NCI-H128 (cell line): ENCODE results near the gene CXCL13.
A peak's percentile ranks its signal among the peaks of the same experiment; 100 is the strongest.
"Not testable (repeated sequence)": the region's sequence is repeated elsewhere in the genome, so short reads cannot be mapped to it uniquely, and the experiment has no call there.

Experiments
- DNase-seq: peaks from one replicate; lab custom pipeline; 2025; ENCODE audit not compliant: unreplicated experiment; lab: John Stamatoyannopoulos, UW

CXCL13 gene

GRCh38 chr4:77600521-77601451 lies 4.8 kb upstream of the CXCL13 start:
- DNase-seq: peak; percentile 1

DNA sequence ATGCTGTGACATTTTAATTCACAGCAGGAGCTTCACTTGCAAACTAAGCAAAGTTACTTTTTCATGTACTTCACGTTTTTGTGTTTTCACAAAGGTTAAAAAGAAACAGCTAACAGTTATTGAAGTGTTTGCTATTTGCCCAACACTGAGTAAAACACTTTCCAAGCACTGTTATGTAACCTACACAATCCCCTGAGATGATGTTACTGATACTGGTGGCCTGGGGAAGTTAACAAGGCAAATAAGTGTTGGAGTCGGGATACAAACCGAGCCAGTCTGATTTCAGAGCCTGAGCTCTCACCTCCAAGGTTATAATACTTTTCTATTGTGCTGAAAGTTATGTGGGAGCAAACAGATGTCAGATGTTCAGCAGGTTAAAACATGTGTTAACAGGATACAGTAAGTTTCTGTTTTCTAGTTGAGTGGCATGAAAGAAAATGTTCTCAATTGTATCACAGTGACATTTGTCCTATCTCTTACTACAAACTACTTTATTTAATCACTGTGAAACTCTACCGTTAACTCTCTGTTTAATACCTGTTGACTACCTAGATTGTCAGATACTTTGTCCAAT lies 3.9 kb upstream of the CXCL13 start:
- no peak for DNase-seq

DNA sequence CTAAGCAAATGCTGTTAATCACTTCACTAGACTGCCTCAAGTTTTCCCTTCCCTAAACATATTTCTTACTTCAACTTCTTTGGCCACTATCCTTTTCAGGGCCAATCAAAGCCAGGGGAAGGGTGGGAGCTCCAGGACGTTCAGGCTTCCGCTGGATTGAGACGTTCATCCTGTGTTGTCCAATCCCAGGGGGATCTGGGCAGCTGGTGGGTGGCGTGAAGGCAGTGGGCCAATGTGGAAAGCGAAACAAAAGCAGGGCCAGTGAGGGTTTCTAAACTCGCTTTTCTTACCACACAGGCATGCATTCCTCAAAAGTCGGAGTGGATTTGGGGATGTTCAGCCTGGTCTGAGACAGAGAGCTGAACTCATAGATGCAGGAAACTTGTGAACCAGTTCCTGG lies 7.6 kb downstream of the CXCL13 start:
- no peak for DNase-seq

DNA sequence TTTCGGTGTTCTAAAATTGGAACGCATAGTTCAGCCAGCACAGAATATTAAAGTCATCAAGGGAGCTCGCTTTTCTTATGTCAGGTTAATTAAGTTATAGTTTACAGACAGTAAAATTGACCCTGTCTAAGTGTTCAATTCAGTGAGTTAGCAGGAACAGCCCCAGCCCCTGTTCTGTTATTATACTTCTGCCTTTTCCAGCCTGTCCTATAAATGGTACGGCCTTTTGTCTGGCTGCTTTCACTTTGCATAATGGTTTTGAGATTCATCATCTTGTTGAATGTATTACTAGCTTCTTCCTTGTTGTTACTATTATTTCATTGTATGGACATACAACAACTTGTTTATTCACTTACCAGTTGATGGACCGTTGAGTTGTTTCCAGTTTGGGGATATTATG lies 9.5 kb downstream of the CXCL13 start:
- no peak for DNase-seq

GRCh38 chr4:77617203-77617602 lies 11.6 kb downstream of the CXCL13 start:
- no peak for DNase-seq

DNA sequence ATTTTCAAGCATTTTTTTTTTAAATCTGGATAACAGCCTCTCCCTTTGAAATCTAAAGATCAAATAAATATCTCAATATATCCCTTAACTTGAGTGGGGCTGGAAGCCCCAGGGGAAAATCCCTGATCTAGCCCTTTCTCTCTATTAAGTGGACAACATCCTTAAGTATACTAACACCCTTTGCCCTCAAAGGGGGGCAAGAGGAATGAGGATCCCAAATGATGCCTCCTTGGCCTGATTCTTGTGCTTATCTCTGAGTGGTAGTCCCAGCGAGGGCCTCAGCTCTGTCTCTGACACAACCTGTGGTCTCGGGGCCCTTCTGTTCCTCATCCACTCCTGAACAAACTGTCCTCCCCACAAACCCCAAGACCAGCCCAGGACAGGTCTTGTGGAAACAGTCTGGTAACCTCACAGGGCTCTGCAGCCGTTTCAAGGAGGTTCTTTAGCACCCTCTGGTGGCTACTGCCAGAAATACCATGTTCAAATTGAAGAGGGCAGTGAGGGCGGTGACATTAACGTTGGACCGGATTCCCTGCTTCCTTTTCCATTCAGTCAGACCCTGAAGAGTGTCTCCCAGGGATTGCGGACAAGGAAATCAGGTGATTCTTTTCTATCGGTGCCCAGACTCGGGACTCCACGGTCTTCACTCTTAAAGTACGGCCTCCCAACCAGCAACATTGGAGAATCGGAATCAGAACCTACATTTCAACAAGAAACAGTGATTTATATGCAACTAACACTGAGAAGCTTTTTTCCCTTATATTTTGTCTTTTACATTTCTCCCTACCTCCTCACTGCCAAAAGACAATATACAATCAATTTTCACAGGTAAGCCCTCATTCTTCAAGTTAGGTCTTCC lies 13.0 kb downstream of the CXCL13 start:
- DNase-seq: peak; percentile 42

- no peak for DNase-seq
These were observed 13.8 kb downstream of the CXCL13 start for GRCh38 chr4:77619408-77619807.

DNA sequence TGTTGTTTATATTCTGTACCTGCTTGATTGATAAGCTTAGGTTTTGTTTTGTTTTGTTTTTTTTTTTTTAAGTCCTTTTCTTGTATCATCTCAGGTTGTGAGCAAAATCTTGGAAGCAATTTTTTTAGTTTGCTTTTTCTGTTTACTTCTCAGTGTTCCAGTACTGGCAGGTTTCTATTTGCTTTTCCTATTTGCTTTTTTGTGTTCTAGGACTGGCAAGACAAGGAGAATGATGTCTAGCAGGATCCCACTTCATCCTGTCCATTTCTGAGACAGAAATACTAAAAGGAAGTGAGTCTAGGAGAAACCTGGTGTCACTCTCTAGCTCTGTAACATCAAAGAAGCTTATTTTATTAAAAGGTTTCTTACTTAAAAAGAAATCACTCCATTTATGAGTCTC lies 15.6 kb downstream of the CXCL13 start:
- no peak for DNase-seq

- DNase-seq: no peak
These were observed 17.5 kb downstream of the CXCL13 start for GRCh38 chr4:77623091-77623490.

- DNase-seq: no peak
These were observed 18.6 kb downstream of the CXCL13 start for GRCh38 chr4:77624213-77624612.

DNA sequence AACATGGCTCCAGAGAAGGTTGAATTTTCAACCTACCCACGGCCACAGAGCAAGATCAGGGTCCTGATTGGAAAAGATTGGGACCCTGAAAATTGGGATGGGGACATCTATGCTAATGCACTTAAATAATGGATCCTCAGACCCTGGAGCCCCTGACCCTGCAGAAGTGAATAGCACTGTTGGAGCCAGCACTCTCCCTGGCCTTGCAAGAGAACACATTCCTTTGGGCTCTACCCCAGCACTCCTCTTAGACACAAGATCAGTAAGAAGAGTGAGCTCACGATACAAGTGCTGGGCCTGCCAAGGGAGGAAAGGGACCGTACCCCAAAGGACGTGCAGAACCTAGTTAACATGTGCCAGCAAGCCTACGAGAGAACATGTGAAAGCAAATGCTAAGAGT lies 19.9 kb downstream of the CXCL13 start:
- DNase-seq: no peak

DNA sequence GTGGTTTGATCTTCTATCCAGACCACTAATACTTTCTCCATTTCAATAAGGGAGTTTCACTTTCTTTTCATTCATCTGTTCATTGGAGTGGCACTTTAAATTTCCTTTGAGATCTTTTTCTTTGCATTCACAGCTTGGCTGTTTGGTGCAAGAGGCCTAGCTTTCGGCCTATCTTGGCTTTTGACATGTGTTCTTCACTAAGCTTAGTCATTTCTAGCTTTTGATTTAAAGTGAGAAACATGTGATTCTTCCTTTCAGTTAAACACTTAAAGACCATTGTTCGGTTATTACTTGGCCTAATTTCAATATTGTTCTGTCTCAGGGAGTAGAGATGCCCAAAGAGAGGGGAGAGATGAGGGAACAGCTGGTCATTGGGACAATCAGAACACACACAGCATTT lies 24.3 kb downstream of the CXCL13 start:
- DNase-seq: no peak

DNA sequence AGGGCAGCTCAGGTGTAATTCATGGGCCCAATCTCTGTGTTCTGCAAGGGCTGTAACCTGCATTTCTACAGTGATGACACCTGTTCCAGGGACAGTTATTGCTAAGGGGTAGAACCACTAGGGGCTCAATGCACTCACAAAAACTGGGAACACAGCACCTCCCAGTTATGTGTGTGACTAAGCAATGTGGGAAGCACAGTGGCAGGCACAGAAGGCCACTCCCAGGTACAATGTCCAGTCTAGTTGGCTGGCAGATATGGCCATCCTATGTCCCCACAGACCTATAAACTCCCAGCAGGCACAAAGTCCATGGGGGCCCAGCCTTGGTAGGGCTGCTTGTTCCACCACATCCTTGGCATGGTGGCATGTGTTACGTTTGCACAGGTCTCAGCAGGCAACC lies 25.7 kb downstream of the CXCL13 start:
- DNase-seq: no peak

- no peak for DNase-seq
These were observed 28.6 kb downstream of the CXCL13 start for GRCh38 chr4:77634132-77634785.

DNA sequence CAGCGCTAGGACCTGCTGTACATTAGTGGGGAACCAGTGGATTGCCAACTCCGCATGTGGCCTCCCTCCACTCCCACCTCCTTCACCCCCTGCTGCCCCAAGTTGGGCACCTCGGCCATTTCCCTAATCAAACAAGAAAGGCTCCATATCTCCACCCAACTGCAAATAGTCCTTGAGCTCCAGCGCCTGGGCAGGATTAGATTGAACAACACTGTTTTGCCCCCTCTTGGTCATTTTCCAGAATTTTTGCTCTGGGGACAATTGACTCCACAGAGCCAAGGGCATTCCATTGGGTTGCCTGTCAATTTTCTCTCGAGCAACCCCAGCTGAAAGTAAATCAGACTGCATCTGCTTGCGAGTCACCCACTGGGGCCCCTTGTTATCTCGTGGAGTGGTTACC lies 29.6 kb downstream of the CXCL13 start:
- no peak for DNase-seq

DNA sequence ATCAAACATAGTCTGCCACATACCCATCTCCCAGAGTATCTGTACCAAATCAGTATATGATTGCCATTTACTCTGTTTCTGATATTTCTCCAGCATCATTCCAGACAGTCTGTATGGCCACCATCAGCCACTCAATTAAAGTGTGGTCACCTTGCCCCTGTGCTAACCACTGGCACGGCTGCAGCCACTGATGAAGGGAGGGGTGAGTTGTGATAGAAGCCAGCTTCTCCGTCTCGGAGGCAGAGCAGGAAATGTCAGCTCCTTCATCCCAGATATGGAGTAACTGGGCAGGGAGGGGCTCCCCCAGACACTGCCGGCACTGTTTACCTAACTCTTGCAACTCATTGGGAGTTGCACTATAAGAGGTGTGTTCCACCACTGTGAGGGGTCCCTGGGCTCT lies 30.3 kb downstream of the CXCL13 start:
- DNase-seq: no peak

DNA sequence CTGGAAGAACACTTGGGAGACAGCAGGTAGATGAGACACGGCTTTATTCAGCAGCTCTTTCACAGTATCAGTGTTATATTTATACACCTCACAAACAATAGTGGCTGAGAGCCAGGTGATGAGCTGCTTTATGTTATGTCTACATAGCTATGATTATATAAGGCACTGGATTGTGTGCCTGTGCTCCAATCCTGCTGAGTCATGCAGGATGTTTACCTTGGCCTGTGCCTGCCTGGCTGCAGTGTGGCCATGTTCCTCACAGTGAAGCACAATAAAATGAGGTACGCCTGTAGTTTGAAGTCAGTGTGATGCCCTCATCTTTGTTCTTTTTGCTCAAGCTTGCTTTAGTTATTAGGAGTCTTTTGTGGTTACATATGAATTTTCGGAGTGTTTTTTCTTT lies 31.3 kb downstream of the CXCL13 start:
- DNase-seq: no peak

- not testable (repeated sequence) for DNase-seq
These were observed 38.4 kb downstream of the CXCL13 start for GRCh38 chr4:77644069-77644468.

DNA sequence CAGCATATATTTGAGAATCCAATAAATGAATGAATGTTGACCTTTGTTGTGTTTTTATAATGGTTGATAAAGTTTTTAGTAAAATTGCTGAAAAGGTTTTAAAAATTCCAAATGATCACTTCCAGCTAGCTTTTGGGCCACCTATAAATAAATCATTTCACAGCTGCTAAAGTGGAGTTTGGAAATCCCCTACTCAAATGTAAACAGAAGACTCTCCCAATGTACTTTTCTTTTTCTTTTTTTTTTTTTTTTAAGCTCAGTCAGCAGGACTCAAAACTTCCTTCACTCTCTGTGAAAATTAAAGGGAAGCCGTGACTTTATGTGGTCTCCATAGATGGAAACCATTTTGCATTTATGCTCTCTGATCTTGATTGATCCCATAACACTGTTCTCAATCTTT lies 45.2 kb downstream of the CXCL13 start:
- DNase-seq: no peak

DNA sequence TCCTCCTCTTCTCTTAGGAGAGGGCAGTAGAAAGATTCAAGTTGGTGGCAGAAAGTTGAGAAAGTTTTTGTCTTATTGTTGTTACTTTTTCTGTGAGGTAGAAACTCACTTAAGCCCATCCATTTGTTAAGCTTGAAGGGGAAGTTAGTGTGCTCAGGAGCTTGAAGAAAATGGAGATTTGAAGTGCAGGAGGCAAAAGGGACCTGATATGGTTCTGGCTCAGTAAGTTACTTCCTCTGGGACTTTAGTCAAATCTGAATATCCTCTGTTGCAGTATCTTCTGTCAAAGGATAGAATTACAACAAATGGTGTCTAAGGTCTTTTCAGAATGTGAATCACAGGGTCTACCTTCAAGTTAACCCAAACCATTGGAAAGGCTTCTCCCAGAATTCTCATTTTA lies 46.2 kb downstream of the CXCL13 start:
- DNase-seq: no peak

DNA sequence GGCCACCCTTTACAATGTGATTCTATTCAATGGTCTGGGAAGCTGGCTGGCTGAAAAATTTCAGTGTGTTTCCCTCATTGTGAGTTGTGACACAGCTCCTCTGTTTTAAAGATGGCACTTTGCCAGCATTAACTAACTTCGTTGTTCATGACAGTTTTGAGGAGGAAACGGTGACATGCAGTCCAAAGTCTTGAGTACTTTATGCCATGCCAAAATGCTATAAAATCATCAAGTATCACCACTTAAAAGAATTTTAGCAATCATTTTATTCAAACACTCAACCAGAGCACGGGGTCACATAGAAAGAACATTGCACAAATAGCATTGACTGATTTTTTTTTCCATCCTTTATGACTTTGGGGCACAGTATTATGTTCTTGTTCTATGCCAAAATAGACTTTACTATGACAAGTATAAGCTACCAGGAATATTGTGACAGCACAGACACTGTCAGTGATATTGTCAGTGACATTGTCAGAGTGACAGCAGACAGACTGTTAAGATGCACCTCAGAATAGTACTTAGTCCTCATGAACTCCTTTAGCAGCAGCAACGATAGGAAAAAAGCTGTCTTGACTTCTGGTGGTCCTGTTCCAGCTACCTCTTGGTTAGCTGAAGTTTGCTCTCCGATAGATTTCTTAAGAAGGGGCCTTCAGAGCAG lies 46.7 kb downstream of the CXCL13 start:
- no peak for DNase-seq
